Measurements from ENCODE around the gene ME2.

GRCh38 chr18:50981381-50981780 is 102.5 kb downstream of the ME2 start:
- no peak for TF ChIP-seq CTCF (IDR thresholded peaks at IDR 0.05)
- TF ChIP-seq EZH2 (IDR thresholded peaks at IDR 0.05; ENCODE audit: borderline replicate concordance, insufficient read depth, low read depth, low read length, poor library complexity, severe bottlenecking), result no peak

All from B cell (primary cell).